ENCODE data around the gene SCN4B.

Gene SCN4B

DNA sequence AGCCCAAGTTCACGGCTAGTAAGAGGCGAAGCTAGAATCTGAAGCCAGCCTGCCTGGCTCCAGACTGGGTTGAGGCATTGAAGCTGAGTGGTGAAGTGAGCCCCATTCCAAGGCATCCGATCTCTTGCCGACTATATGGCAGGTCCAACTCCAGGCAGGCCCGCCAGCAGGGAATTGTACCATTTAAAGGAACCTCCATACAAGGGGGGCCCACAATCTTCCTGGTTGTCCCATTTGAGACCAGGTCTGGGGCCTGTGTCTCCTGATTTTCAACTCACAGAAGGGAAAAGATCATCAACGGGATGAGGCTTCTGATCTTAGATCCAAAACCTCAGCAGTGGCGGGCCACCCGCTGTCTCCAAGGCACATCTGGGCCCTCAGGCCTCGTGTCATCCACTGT lies 19.7 kb upstream of the SCN4B start:
- no peak for DNase-seq

DNA sequence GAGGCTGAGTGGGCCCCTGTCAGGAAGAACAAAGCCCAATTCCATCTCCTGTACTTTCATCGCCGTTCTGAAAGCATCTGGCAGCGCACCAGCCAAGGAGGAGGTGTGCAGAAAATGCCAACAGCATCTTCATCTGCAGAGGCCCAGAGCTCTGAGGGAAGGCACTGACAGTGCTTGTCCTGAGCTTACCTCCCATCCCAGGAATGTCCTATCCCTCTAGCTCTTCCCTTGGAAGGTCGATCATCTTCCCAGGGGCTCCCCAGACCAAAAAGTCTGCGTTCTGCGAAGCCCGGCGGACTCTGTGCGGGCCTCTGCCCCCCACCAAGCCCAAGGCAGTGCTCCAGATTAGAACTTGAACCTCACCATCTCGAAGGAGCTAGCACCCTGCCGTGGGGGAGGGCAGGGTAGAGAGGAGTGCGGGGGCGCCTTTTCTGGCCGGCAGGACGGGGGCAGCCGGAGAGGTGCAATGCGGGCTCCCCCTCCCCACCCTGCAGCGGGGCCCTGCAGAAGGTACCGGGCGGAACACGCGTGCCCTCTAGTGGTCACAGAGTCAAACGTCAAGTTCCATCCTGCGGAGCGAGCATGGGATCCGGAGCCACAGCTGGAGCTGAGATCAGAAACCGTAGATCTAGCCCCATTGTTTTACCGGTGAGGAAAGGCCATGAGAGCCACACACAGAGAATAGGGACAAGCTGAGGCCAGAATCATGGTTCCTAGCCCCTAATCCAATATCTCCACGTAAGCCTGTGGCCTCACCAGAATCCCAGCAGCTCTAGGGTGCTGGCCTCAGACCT lies 18.8 kb upstream of the SCN4B start:
- peak; percentile 56 to 71 for DNase-seq

DNA sequence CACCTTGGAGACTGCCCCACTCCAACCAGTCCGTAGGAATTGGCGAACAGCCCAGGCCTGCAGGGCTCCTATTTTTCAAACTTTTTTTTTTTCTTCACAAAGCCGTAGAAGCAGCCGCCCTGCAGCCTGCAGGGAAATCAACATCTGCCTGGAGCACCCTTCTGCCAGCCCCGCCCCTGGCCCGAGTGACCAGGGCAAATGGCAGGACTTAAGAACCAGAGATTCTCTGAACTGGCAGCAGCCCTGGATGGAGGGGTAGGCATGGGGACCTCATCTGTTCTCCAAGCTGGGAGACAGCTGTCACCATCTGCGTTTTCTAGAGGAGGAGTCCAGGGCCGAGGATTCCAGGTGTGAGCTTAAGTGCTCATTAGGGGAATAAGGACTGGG lies 18.3 kb upstream of the SCN4B start:
- DNase-seq = no peak

DNA sequence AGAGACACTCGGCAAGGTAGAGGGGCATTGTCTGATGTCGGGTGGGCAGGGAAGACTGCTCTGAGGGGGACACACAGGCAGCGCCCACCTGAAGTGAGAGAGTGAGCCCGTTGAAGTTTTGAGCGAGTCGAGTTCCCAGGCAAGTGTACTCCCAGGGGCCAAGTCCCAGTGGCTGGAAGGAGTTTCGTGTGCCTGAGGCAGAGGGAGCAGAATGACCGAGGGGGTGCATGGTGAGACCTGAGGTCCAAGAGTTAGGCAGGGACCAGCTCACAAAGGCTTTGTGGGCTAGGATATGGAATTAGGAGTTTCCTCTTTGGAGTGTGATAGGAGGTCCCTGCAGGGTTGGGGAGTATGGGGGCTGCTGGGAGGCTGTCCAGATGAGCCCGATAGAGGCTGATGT lies 17.6 kb upstream of the SCN4B start:
- DNase-seq = no peak

DNA sequence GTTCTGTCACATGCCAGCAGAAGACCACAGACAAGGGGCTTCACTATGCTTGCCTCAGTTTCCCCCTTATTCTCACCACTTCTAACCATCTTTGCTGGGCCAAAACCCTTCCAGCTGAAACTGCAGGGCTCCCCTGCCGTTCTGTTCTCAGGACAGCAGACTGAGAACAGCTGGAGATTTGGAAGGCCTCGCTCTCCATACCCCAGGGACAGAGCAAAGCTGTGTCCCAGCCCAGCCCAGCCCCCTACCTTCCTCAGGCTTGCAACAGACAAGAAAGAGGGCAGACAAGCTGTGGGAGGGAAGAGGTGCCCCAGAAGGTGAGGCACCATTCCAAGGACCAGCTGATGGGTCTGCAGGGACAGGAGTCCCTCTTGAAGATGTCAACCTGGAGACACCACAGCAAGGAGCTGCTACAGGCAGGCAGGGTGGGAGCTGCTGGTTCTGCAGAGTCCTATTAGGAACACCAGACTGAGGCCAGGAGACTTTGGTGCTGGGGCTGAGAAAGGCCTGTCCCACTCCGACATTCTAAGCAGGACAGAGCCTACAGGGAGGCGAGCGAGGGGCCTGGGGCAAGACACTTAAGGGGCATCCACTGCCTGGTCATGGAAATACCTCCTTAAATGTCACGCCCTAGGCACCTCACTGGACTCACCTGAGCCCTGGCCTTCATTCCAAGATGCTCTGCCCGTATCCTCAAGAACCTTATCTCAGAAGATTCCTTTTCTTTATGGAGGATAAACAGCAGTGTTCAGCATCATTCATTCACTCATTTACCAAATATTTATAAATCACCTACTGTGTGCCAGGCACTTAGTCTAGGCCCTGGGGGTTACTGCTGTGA lies 16.9 kb upstream of the SCN4B start:
- DNase-seq = no peak

DNA sequence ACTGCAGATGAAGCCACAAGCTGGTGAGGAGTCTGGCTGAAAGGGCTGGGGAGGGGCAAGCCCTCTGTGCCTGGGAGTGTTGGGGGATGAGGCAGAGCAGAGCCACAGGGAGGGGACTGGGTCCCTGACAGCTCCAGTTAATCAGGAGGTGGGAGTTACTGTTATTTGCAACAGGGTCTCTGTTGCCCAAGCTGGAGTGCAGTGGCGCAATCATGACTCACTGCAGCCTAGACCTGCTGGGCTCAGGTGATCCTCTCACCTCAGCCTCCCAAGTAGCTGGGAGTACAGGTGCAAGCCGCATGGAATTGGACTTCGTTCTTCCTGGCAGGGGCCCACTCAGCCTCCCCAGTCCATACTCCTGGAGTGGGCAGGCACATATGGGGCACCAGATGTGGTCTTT lies 16.1 kb upstream of the SCN4B start:
- no peak for DNase-seq

DNA sequence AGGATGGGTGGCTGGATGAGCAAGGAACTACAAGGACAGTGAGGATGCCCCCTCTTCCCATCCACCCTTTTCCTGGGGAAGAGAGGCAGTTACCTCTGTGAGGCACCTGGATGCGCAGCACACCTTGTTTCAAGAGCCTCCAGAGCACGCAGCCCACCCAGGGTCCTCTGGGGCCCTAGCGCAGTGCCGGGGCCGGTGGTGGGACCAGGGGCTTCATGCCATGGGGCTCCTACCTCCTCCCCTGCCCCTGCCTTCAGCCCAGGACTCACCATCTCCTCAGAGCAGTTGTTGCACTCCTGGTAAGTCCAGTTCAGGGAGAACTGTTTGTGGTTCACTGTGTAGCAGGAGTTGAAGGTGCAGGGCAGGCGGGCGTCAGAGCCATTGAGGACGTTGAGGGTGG lies 15.7 kb upstream of the SCN4B start:
- DNase-seq = no peak

DNA sequence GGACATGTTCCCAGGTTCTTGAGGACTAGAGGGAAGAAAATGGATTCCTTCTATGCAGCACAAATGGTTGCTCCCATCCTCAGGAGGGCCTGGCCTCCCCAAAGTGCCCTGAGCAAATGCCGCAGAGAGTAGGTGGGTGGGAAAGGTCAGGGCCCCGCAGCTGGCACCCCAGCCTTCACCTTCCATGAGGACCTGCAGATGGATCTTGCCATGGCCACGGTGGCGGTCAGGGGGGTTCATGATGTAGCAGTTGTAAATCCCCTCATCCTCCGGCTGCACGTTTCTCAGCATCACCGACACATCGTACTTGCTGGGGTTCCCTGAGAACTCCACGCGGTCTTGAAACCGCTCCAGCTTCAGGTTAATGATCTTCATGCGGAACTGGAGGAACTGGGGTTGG lies 15.3 kb upstream of the SCN4B start:
- DNase-seq = no peak

DNA sequence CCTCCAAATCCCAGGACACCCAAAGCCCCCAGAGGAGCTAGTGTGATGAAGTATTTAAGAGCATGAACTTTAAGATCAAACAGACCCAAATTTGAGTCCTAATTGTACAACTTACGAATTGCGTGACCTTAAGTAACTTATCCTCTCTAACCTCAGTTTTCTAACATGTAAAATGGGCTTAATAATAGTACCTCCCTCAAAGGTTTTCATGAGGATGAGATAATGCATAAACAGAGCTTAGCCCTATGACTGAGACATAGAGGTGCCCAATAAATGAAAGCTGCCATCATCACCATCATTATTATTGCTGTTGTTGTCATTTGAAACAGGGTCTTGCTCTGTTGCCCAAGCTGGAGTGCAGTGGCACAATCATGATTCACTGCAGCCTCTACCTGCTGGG lies 14.6 kb upstream of the SCN4B start:
- DNase-seq = no peak

DNA sequence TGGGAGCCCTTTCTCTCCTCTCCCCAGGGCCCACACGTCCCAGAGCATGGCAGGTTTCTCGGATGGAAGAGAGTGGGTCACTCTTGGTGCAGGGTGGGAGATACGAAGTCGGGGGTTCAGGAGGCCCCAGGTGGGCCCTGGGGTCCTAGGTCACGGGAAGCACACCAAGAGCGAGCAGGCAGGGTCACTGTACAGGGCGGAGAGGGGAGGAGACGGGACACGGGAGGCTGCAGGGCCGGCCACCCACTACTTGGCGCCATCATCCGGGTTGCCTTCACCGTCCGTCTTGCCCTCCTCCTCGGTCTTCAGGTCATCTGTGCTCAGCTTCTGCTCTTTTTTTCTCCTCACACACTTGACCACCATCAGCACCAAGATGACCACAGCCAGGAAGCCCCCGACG lies 14.0 kb upstream of the SCN4B start:
- DNase-seq = no peak

DNA sequence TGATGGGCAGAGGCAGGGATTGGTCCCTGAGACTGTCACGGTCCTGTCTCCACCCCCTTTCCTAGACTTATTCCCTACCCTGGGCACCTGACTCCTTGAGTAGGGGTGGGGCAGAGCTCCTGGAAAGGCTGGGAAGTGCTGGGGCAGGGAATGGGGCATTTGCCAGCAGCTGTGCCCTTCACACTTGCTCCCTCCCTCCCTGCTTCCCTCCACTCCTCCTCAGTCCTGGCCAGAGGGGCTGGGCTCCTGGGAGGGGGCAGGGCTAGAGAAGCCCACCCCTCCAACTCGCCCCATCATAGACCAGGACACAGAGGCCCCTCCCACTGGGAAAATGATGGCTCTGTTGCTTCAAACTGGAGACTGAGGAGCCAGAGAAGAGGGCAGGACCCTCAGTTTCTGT lies 12.3 kb upstream of the SCN4B start:
- no peak for DNase-seq

DNA sequence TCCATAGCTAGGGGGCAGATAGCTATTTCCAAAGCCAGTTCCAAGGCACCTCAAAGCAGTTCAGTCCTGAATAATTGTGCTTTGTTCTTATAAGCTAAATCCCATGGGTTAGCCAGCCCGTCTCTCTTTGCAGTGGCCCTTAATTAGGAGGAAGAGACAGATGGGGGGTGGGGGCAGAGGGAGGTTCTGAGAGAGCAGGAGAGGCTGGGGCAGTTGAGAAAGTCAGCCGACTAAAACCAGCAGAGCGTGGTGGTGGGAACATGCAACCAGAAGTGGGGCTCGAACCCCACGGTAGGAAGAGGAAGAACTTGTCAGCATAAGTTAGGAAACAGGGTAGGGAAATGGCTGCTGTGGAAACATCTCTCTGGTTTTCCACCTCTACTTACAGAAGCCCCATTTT lies 10.9 kb upstream of the SCN4B start:
- DNase-seq = no peak

DNA sequence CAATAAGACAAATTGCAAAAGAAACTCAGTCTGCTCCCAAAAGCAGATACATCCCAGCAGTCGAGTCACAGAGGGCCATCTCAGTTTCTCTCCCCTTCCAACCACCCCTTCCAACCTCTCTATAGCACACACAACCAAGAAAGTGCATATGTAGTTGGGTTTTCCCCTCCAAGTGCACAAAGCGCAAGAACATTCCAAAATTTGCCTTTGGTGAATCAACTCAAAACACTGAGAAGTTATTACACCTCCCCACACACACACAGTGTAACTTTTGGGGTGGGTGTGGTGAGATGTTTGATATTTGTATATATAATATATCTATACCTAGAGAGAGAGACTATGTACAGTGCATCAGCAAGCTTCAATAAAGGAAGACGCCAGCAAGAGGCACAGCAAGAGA lies 10.2 kb upstream of the SCN4B start:
- no peak for DNase-seq

DNA sequence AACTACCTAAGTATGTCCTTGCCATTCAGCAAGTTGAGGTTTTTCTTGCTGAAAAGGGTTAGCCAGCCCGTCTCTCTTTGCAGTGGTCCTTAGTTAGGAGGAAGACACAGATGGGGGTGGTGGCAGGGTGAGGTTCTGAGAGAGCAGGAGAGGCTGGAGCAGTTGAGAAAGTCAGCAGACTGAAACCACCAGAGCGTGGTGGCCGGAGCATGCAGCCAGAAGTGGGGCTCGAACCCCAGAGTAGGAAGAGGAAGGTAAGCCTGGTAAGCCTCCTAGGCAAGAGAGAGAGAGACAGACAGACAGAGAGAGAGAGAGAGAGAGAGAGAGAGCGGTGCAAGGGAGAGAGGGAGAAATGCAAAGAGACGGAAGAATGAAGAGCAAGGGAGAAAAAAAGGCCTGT lies 9.2 kb upstream of the SCN4B start:
- DNase-seq = no peak

DNA sequence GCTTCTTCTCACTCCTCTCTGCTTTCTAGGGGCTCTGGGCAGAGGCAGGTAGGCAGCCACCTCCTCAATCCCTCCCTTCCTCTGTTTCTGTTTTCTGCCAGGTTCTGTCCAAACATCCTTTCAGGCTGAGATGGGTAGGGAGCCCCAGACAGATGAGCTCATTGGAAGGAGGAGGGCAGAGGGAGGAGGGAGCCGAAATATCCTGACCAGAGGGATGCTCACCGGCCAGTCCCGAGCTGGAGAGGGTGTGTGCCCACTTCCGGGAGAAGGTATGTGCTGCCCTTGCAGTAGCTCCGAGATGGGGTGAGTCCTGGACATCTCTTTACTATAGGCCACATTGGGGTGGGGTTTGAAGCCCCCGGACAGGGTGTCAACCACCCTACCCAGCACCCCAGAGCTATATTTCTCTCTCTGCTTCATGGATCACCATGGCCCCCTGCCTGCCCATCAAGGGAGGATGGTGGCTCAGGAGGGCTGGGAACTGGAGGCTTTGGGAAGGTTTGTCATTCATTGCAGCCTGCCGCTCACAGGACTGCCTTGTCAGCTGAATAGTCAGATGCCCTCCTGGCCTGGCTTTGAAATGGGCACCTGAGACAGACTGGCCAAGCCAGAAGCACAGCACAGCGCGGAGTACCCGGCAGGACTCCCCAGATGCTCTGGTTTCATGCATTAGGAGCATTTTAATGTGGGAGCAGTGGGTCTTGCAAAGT lies 4.7 kb upstream of the SCN4B start:
- no peak for DNase-seq

DNA sequence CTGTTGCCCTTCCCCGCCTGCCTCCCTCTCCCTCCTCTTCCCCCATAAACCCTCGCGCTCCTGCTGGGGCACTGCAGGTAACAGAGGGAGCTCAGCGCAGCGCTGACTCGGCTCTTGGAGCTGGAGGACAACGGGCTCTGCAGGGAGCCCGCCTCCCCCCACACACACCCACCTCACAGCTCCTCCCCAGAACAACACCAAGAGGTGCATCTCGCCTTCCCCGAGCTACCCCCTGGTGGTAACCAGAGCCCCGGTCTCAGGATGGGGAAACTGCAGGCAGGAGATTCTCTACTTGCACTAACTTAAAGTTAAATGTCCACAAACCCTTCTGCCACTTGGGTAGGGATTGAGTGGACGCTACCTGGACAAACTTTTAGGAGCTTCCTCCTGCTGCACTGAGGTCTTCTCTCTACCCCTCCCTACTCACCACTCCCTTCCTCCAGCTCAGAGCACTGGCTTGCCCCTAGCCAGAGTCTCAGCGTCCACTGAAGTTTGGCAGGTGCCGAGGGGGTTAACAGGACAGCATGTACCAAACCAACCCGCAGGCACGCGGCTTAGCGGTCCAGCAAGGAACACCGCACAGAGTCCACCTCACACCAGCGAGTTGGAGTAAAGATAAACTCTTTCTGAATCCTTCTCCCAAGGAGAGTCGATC lies 4.0 kb upstream of the SCN4B start:
- peak in 1 of 2 experiments; percentile 10 for DNase-seq

DNA sequence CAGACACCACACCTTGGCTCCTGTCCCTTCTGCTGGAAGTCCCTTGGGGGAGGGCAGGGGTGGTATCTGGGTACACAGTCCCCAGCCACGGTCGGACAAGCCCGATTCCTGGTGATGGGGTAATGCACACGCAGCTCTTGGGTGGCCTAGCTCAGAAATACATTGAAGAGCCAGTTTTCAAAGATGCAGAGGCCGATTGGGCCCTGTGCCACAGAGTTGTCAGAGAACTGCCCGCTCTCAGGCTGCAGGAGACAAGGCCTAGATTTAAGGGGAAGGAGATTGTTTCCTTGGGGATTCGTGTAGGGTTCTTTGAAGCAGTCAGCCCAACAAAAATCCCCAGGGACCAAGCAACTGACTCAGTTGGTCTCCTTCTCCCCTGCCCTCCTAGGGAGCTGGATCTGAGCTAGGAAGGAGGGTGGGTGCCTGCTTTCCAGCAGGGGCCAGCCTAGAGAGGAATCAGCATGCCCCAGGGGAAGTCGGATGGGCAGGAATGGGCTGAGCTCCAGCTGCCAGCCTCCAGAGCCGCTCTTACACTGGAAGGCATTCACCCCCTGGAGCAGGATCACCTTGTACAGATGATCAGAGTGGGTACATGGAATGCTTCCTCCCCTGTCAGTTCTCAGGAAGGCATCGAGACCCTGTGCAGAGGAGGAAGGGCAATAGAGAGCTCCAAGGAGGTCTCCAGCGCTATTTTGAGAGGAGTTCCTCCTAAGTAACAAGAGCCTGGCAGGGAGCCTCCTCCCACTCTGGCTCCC lies 3.3 kb upstream of the SCN4B start:
- no peak for DNase-seq

DNA sequence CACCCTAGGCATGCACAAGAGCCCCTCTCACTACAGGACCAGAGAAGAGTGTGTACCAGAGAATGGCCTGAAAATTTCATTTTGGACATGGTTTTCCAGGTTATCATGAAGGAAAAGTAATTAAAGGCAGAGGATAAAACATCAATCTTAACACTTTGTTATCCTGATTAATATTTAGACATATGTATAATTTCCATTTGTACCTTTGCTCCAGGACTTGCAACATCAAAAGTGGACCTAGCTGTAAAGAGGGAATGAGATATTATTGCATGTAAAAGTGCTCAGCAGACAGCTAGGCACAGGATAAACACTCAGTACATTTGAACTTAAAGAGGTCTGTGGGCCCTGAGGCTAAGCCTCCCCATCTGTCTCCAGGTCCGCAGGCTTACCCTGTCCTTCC lies 2.0 kb upstream of the SCN4B start:
- DNase-seq = no peak

DNA sequence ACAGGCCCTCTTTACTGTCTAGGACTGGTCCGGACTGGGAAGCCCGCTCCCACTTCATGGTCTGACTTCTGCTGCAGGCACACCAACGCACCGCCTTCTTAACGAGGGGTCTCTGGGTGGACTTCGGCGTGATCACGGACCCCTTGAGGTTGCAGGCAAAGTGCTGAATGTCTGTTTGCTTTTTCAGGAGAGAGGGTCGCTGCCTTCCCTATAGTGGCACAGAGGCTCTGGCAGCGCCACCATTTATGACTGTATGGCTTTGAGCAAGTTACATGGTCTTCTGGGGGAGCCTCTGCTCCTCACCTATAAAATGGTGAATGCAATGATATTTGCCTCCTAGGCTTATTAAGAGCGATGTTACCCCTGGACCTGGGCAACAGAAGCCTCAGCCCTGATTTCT lies 1.4 kb upstream of the SCN4B start:
- no peak for DNase-seq

DNA sequence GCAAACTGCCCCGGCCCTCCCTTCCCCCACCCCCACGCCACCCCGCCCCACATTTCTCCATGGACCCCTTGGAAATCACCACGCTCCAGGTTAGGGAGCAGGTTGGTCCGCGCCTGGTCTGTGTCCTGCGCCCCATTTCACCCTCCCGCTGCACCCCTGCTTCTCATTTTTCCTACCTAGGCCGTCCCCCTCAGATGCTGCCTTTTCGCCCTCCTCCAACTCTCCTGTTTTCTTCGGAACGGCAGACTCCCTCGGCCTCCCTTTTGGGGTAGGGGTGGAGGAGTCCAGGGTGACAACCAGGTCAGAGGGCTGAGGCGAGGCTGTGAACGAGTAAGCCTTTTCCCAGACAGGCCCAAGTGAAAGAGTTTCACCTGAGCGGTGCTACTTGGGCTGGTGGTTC lies 893 bp upstream of the SCN4B start:
- DNase-seq = no peak

DNA sequence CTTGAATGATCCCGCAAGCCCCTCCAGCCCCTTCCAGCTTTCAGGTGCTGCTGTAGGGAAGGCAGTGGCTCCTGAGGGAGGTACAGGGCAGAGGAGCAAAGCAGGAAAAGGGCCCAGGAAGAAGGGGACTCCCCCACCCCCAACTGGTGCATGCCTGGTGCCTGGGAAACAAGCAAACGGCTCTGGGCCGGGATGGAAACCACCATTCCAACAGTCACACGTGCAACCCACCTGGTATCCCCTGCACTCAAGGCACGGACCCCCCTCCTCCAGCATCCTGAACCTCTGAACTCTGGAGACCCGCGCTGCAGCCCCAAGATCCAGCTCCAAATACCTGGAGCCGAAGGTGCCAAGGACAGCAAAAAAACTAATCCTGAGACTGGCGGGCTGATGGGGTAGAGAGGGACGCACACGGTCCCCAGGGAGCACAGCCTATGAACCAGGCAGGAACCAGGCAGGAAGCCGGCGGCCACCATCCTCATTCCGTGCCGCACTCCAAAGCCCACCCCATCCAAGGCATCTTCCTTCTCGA lies 537 bp downstream of the SCN4B start:
- no peak for DNase-seq

DNA sequence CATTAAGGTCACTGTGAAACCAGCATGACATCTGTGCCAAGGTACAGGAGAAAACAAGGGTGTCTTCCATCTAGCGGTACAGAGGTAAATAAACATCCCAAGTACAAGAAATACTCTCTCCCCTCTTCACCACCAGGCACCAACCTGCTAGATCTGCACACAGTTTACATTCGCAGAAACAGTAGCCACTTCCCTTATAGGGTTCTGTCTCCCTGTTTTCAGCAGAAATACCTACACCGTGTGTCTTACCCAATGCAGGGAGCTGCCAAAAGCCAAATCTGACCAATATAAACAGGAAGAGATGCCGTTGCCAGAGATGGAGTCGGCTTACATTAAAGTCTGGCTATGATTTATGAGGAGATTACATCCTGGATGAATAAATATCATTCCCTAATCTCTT lies 1.2 kb downstream of the SCN4B start:
- DNase-seq = no peak

Data from Kasumi-1 (cell line).